OCI-LY7 (cell line): Measurements from ENCODE around the gene OR14J1.

ENCODE experiments used
- EZH2phosphoT487 ChIP-seq: fragments of 200-600 bp; sonication (generic); IDR thresholded peaks from 2 replicates; pipeline ENCODE4 v1.6.1; 2018; ENCODE audit warnings: low read depth, borderline replicate concordance, mild to moderate bottlenecking, mixed run types, antibody characterized with exemption, low read length, moderate library complexity, mixed read lengths
- TF ChIP-seq, protein P1 (sequence below): fragments of 200-600 bp; sonication (generic); conservative IDR thresholded peaks from 2 replicates; pipeline ENCODE4 v1.5.1; 2014; ENCODE audit warnings: mild to moderate bottlenecking, antibody characterized with exemption, low read length, moderate library complexity, mixed read lengths

DNA sequence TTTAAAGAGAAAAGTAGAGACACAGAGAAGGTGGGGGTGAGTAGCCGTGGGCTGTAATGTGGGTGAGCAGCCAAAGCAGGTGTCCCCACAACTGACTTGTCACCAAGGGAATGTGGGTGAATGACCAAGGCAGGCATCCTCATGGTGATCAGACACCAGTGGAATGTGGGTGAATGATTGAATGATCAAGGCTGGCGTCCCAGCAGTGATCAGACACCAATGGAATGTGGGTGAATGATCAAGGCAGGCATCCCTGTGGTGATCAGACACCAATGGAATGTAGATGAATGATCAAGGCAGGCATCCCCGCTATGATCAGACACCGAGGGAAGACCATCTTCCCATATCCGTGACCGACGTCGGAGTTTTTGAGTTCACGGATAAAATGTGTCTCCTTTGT, 49.8 kb upstream of the OR14J1 start:
- TF ChIP-seq, protein P1, sequence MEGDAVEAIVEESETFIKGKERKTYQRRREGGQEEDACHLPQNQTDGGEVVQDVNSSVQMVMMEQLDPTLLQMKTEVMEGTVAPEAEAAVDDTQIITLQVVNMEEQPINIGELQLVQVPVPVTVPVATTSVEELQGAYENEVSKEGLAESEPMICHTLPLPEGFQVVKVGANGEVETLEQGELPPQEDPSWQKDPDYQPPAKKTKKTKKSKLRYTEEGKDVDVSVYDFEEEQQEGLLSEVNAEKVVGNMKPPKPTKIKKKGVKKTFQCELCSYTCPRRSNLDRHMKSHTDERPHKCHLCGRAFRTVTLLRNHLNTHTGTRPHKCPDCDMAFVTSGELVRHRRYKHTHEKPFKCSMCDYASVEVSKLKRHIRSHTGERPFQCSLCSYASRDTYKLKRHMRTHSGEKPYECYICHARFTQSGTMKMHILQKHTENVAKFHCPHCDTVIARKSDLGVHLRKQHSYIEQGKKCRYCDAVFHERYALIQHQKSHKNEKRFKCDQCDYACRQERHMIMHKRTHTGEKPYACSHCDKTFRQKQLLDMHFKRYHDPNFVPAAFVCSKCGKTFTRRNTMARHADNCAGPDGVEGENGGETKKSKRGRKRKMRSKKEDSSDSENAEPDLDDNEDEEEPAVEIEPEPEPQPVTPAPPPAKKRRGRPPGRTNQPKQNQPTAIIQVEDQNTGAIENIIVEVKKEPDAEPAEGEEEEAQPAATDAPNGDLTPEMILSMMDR: no peak
- TF ChIP-seq EZH2phosphoT487: no peak
